Lower lobe of right lung (tissue), 2 donors: Measurements from ENCODE around the gene BCO1. TPM values are rescaled to one million over a fixed set of nuclear protein-coding genes. Genes with fewer than 3 reads are reported as not detected.
A peak's percentile ranks its signal among the peaks of the same experiment; 100 is the strongest.

Experiments used
- ATAC-seq, 2 donors: fragments of 200-7000 bp; cut with Tn5 transposase; one replicate each; pipeline ENCODE4 v1.9.1; 2020 to 2022; ENCODE audit warnings: mild to moderate bottlenecking in 2 of 2, moderate library complexity in 2 of 2
- DNase-seq: peaks from one replicate; pipeline ENCODE4 v3.0.0-alpha.2; 2020
- H3K27ac ChIP-seq: fragments of 200-600 bp; one replicate; pipeline ENCODE4 v1.8.0; 2022
- H3K27me3 ChIP-seq: fragments of 200-600 bp; one replicate; pipeline ENCODE4 v1.8.0; 2022; ENCODE audit warnings: low read depth
- H3K36me3 ChIP-seq: fragments of 200-600 bp; one replicate; pipeline ENCODE4 v1.8.0; 2022; ENCODE audit warnings: mild to moderate bottlenecking
- H3K4me1 ChIP-seq: fragments of 200-600 bp; one replicate; pipeline ENCODE4 v1.8.0; 2022
- H3K4me3 ChIP-seq: fragments of 200-600 bp; one replicate; pipeline ENCODE4 v1.8.0; 2022; ENCODE audit warnings: mild to moderate bottlenecking
- H3K9me3 ChIP-seq: fragments of 200-600 bp; one replicate; pipeline ENCODE4 v1.8.0; 2022
- intact Hi-C: fragments of 100-400 bp; cut with DNase I; formaldehyde crosslinking; loops from one replicate; pipeline ENCODE4 v1.11.0; 2022
- long read RNA-seq: library from polyadenylated mRNA; unstranded; transcript quantifications from one replicate; pipeline ENCODE4 v2.0.0, GENCODE V29; 2021
- total RNA-seq: library from RNA; stranded (reverse); fragmentation: NEBNext Ultra II Directional; extraction: Animal tissue kit (Norgen Biotek cat#: 25700); gene quantifications from one replicate; pipeline ENCODE4 v1.2.1, GENCODE V29; 2021
- TF ChIP-seq, protein P1 (sequence below): fragments of 200-600 bp; IDR thresholded peaks from one replicate; pipeline ENCODE4 v1.8.0; 2022; ENCODE audit warnings: antibody characterized with exemption, mild to moderate bottlenecking
- donor health status: DM: no; HTN: yes; CAD: no; lungs with severe emphysema.

Gene BCO1, protein sequence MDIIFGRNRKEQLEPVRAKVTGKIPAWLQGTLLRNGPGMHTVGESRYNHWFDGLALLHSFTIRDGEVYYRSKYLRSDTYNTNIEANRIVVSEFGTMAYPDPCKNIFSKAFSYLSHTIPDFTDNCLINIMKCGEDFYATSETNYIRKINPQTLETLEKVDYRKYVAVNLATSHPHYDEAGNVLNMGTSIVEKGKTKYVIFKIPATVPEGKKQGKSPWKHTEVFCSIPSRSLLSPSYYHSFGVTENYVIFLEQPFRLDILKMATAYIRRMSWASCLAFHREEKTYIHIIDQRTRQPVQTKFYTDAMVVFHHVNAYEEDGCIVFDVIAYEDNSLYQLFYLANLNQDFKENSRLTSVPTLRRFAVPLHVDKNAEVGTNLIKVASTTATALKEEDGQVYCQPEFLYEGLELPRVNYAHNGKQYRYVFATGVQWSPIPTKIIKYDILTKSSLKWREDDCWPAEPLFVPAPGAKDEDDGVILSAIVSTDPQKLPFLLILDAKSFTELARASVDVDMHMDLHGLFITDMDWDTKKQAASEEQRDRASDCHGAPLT
- total RNA-seq, result 0.74 TPM
- long read RNA-seq, result 0 reads

DNA sequence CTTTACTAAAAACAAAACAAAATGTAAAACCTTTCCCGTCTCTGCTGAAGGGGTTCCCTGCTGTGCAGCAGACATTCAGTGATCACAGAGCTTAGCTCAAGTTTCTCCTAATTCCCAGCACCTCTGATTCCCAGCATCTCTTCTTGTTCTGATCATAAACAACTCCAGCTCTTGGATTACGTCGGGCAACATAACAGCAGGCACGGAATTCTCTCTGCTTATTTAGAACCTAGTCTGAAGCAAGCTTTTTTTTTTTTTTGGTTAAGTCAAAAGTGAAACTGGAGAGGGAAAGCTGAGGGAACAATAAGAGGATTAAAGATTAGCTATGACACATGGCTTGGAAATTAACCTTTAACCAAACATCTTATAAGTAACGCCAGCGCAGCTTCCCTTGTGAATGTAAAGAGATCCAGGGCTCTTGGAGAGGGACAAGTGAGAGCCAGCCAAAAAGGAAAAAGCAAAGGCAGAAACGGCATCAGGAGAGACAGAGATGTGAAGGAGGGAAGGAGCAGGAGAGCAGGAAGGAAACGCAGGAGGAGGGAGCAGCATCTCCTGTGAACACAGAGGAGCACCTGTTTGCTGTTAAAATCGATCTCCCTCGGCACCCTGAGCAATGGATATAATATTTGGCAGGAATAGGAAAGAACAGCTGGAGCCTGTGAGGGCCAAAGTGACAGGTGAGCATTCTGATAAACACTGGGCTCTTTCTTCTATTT is at the start of gene BCO1:
TSS of gene BCO1 (plus strand) at position 394 of the 716 bp plus-strand sequence. CDS start at position 614, 220 bp downstream.
- Histone ChIP-seq H3K27ac (peak within 1 kb of the TSS; percentile 53), H3K9me3 (no peaks in the 10 kb centered on the region), H3K27me3 (no peaks in the 10 kb centered on the region), H3K4me3 (peak within 1 kb of the TSS; percentile 39), H3K36me3 (no peaks in the 10 kb centered on the region), H3K4me1 (peaks cover 5% of the 10 kb centered on the region)
- intact Hi-C loops, result no loop called here
- DNase-seq (no peak), ATAC-seq (peak; percentile 46 to 85)
- TF ChIP-seq, protein P1, sequence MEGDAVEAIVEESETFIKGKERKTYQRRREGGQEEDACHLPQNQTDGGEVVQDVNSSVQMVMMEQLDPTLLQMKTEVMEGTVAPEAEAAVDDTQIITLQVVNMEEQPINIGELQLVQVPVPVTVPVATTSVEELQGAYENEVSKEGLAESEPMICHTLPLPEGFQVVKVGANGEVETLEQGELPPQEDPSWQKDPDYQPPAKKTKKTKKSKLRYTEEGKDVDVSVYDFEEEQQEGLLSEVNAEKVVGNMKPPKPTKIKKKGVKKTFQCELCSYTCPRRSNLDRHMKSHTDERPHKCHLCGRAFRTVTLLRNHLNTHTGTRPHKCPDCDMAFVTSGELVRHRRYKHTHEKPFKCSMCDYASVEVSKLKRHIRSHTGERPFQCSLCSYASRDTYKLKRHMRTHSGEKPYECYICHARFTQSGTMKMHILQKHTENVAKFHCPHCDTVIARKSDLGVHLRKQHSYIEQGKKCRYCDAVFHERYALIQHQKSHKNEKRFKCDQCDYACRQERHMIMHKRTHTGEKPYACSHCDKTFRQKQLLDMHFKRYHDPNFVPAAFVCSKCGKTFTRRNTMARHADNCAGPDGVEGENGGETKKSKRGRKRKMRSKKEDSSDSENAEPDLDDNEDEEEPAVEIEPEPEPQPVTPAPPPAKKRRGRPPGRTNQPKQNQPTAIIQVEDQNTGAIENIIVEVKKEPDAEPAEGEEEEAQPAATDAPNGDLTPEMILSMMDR, result no peak

DNA sequence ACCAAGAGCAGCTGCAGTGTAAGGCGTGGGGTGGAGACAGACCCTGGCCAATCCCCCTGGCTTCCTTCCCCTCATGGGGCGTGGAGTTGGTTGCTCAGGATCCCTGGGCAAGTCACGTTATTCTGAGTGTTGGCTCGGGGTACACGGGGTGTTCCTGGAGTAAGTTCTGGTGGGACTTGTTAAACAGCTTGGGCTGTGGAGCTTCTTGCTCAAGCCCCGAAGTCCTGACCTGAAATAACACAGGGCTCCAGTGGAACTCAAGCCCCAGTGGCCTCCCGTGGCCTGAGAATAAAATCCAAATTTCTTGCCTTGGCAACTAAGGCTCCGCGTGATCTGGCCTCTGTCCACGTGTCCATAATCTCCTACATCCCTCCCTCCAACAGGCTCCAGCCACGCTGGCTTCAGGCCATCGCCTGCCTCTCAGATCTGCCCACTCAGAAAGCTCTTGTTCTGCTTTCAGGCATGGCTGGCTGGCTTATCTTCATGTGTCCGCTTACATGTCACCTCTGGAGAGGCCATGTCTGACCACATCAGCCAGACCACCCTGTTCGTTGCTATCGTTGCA is 49.3 kb upstream of the BCO1 start:
- H3K27ac ChIP-seq, result peak overlapping the region; percentile 53
- intact Hi-C loops, result no loop called here
- peak; percentile 82 to 89 for ATAC-seq

DNA sequence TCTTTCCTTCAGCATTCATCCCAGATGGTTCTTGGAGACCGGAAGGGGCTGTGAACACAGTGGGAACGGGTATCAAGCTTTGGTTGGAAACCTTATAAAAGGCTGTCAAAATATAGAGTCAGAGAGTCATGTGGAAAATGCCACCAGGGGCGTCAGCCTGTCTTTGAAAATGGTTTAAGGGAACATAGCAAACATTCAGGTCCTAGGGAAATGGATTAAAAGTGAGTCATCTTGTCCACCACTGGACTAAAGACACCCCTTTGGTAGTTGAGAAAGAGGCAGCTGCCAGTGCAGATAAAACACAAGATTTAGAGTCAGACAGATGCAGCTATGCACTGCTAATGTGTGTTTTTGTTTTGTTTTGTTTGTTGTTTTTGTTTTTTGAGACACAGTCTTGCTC is 47.8 kb upstream of the BCO1 start:
- Histone ChIP-seq H3K4me3 (no peak overlapping the region), H3K27me3 (no peaks in the 10 kb centered on the region), H3K4me1 (no peaks in the 10 kb centered on the region), H3K27ac (no peak overlapping the region), H3K36me3 (no peaks in the 10 kb centered on the region), H3K9me3 (no peaks in the 10 kb centered on the region)
- ATAC-seq, result no peak
- DNase-seq, result no peak
- intact Hi-C loops, result no loop called here
- TF ChIP-seq, protein P1, result no peak

More for the DNA sequence above, 49.3 kb upstream of the BCO1 start:
- peak; percentile 71 for DNase-seq
- no peaks in the 10 kb centered on the region for H3K9me3 ChIP-seq
- H3K27me3 ChIP-seq, result no peaks in the 10 kb centered on the region
- H3K4me3 ChIP-seq, result no peak overlapping the region
- TF ChIP-seq, protein P1, result no peak
- no peaks in the 10 kb centered on the region for H3K36me3 ChIP-seq
- H3K4me1 ChIP-seq, result no peaks in the 10 kb centered on the region

DNA sequence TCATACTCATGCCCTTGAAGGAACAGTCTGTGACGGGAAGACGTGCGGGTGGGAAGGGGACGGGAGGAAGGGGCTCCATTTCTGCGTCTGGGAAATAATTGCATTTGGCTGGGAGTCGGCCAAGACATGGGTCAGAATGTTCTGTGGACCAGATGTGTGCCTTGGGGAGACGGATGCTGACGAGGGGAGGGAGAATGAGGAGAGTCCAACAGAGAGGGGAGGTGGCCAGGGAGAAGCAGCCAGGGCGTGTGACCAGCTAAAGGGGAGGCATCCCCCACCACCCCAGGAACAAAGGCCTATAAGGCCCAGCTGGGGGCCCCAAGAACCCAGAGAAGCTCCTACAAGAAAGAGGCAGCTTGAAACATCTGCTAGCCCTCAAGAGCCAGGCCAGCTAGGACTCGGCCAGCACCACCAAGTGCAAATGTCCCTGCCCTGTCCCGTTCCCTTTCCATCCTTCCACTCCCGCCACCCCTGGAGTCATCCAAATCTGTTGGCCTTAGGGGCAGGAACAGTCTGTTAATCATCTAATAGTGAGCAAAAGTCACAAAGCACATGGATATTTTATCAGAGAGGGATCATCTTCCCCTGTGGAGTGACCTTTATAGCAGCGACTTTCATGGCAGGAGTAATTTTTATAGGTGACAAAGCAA is 42.5 kb upstream of the BCO1 start:
- Histone ChIP-seq H3K9me3 (no peaks in the 10 kb centered on the region), H3K27me3 (no peaks in the 10 kb centered on the region), H3K4me3 (no peak overlapping the region), H3K4me1 (no peaks in the 10 kb centered on the region), H3K27ac (no peak overlapping the region), H3K36me3 (no peaks in the 10 kb centered on the region)
- ATAC-seq (no peak), DNase-seq (no peak)
- TF ChIP-seq, protein P1, result no peak
- intact Hi-C loops, result no loop called here

DNA sequence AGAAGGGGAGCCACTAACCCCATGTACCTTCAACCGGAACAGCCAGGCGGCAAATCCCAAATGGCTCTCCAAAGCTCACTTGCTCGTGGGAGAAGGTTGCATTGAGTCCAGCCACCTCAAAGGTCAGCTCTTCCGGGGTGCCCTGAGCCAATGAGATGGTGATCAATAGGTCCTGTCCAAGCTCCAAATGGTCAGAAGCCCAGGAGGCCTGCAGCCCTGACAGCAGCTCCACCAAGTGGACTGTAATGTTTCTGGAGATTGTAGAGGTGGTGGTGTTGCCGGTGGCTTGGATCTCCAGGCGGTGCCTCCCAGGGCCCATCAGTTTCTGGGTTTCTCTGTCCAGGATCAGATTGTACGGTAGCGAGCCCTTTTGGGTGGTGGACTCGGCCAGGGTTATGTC is 39.9 kb upstream of the BCO1 start:
- DNase-seq, result no peak
- H3K36me3 ChIP-seq, result no peaks in the 10 kb centered on the region
- intact Hi-C loops, result no loop called here
- no peak overlapping the region for H3K4me3 ChIP-seq
- no peak overlapping the region for H3K27ac ChIP-seq
- ATAC-seq, result no peak
- H3K4me1 ChIP-seq, result no peaks in the 10 kb centered on the region
- TF ChIP-seq, protein P1, result no peak
- H3K9me3 ChIP-seq, result no peaks in the 10 kb centered on the region
- H3K27me3 ChIP-seq, result no peaks in the 10 kb centered on the region
